ENCODE results near the gene FZR1.
"Not testable (repeated sequence)": the region's sequence is repeated elsewhere in the genome, so short reads cannot be mapped to it uniquely, and the experiment has no call there.

Gene FZR1

GRCh38 chr19:3576696-3577443 is 70.8 kb downstream of the FZR1 start:
- no peak for DNase-seq

DNA sequence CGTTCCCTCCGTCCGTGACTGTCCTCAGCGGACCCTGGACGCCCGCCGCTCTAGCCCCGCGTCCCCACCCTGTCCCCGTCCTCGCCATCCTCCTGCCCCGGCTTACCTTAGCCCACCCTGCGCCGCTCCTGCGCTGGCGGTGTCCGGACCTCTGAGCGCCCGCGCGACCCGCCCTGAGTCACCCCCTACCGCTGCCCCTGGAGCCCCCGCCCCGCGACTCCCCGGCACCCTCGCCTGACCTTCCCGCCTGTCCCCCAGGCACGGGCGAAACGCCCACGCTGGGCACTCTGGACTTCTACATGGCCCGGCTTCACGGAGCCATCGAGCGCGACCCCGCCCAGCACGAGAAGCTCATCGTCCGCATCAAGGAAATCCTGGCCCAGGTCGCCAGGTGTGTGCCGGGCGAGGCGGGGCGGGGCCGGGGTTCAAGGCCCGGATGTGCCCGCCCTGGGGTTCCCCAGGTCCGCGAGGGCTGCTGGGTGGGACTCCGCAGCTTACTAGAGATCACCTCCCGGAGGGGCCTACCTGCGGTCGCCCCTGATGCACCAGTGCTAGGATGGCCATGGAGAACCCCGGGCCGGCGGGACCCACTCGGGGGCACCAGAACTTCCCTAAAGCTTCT is 71.7 kb downstream of the FZR1 start:
- DNase-seq: no peak

GRCh38 chr19:3578390-3578789 is 72.3 kb downstream of the FZR1 start:
- DNase-seq: no peak

- no peak for DNase-seq
Measured at GRCh38 chr19:3580156-3580934, 74.2 kb downstream of the FZR1 start.

GRCh38 chr19:3581792-3582191 is 75.7 kb downstream of the FZR1 start:
- not testable (repeated sequence) for DNase-seq

- DNase-seq: not testable (repeated sequence)
Measured at GRCh38 chr19:3584036-3584802, 78.1 kb downstream of the FZR1 start.

- no peak for DNase-seq
Measured at GRCh38 chr19:3585301-3586126, 79.4 kb downstream of the FZR1 start, which contains the start of gene GIPC3. Gene GIPC3 (plus strand): TSS chr19:3585478. CDS start chr19:3585598, 120 bp downstream.

DNA sequence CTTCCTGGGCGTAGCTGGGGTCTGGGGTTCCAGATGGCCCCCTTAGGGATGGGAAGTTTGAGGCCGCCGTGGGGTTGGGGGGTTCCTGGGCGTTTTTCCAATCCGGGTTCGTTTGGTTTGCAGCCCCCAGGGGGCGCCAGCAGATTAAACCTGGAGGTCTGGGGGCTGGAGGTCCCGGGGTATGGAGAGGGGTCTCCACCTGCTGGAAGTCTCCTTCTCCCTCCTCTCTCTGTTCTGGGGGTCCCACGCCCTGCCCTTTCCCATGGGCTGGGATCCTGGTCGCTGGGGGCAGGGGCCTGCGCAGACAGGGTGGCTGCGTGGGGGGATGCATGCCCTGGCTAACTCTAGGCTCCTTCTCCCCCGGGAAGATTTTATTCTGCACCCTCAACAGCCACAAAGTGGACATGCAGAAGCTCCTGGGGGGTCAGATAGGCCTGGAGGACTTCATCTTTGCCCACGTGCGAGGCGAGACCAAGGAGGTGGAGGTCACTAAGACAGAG is 80.1 kb downstream of the FZR1 start:
- peak; percentile 48 for DNase-seq

DNA sequence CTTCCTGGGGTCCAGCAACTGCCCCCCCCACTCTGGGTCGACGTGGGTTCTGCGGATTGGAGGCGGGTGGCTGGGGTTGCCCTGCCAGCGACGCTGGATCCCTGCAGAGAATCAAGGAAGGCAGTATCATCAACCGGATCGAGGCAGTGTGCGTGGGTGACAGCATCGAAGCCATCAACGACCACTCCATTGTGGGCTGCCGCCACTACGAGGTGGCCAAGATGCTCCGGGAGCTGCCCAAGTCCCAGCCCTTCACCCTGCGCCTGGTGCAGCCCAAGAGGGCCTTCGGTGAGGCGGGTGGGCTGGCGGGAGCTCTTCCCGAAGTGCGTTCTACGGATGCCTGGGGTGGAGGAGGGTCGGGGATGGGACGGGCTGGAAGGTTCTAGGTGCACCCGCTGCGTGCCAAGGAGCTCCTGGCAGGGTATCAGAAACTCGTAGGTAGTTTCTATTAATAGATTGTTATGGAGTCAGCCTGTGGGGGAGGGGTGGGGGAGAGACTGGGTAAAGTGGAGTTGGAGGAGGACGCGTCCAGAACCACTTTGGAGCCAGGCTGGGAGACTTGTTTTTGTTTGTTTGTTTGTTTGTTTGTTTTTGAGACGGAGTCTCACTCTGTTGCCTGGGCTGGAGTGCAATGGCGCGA is 80.7 kb downstream of the FZR1 start:
- no peak for DNase-seq
